GM19240 (cell line): Measurements from ENCODE around the gene C1orf174.
A peak's percentile ranks its signal among the peaks of the same experiment; 100 is the strongest.

ENCODE experiments used
- DNase-seq: peaks from one replicate; pipeline ENCODE4 v3.0.0; 2011; ENCODE audit warnings: low spot score; ENCODE audit not compliant: insufficient read length

The C1orf174 gene

DNA sequence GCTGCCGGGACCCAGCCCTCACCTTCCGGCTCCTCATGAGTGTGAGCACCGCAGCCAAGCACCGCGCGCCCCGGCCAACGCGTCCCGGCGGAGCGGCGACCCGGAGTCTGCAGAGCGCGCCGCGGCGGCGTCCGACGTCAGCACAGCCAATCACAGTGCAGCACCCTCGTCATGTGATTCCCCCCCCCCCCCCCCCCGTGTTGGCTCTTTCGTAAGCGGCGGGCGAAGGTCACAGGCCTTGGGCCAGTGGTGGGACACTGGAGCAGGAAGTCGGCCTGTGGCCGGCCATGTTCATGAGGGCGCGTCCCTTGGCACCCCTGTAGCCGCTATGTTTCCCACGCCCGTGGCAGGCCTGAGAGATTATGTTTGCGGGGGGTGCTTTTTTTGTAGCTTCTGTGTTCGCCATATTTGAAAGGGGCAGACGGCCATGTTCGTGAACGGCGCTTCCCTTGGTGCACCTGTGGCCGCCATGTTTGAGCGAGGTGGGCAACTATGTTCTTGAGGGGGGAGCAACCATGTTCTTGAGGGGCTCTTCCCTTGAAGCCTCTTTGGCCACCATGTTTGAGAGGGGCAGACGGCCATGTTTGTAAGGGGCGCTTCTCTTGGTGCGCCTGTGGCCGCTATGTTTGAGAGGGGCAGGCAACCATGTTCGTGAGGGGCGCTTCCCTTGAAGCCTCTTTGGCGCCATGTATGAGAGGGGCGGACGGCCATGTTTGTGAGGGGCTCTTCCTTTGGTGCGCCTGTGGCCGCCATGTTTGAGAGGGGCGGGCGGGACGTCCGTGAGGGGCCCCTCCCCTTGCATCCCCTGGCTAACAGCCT, at the start of gene C1orf174:
TSS of gene C1orf174 (minus strand) at position 123 of the 819 bp plus-strand sequence. CDS start at position 37, 86 bp downstream.
- DNase-seq: peak; percentile 81

DNA sequence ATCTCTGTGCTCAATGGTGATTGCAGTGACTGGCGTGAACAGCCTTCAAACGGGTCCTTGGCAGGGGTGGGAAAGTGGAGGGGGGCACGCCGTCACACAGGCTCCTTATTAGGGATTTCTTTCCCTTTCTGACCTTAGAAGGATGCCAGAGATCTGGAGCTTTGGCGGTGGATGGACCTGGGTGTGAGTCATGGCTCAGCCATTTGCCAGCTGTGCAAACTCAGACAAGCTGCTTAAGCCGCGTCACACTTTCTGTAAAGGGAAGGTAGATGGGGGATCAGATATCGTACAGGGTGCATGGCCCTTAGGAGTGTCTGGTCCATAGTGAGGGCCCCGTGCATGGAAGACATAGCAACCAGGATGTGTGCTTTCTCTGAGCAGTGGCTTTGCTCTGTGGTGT, 48.3 kb upstream of the C1orf174 start:
- DNase-seq: no peak

GRCh38 chr1:3945916-3946840, 46.1 kb upstream of the C1orf174 start:
- DNase-seq: no peak

DNA sequence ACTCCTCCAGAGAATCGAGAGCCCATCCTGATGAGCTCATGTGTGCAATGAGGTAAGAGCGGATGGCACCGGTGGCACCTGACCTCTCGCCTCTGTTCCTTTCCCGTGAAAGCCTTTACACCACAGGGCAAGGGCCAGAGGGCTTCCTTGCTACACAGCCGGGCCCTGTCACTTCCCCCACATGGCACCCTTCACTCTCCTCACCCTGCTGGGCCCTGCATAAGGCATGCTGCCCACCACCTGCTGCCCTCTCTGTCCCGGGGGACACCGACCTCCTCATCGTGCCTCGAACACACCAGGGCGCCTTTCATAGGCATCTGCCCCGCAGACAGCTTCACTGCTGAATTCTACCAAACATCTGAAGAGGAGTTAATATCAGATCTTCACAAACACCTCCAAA, 45.1 kb upstream of the C1orf174 start:
- DNase-seq: no peak

- DNase-seq: no peak
Observed at GRCh38 chr1:3944578-3945125, 44.6 kb upstream of the C1orf174 start.

DNA sequence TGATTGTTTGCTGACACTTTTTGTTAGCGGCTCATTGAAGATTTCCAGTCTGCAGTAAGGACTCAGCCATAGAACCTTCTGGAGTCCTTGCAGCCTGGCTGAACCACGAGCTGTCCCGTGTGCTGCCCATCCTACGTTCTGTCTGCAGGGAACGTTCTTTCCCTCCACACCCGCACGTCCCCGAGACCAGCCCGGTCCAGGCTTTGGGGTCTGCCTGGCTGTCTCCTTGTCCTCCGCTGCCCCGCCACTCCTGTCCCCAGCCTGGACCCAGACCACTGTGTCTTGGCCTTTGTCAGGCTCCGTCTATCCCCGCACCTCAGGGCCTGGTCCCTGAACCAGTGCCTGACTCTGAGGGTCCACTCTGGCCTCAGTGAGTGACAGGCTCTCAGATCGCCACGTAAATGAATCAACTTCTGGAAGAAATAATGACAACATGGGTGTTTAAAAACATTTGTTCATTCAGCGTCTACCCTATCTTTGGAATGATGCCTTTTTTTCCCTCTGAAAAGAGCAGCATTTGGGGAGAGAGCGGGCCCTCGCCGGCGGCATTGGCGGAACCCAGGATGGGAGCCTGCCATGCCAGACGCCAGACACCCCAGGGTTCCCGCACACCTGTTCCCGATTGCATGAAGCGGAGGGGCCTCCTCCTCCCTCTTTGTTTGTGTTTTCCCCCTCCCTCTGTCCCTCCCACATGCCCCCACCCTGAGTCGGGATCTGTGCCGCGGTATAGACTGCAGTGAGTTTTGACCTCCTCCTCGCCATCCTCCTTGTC, 43.9 kb upstream of the C1orf174 start:
- DNase-seq: no peak

DNA sequence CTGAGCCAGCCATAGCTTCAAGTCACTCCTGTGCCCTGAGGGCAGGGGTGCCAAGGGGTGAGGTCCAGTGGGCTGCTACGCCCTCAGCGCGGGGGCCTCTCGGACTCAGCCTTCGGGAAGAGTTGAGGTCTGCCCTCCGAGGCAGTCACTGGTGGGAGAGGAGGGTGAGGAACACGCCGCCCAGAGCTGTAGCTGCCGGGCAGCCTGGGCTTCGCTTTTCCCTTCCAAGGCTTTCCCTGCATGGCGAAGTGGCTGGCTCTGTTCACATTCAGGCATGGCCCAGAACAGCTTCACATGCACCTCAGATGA, 43.0 kb upstream of the C1orf174 start:
- DNase-seq: no peak

- no peak for DNase-seq
Observed at GRCh38 chr1:3942416-3943122, 42.5 kb upstream of the C1orf174 start.

GRCh38 chr1:3940754-3941345, 40.8 kb upstream of the C1orf174 start:
- DNase-seq: no peak

- no peak for DNase-seq
Observed at GRCh38 chr1:3940081-3940753, 40.1 kb upstream of the C1orf174 start.

DNA sequence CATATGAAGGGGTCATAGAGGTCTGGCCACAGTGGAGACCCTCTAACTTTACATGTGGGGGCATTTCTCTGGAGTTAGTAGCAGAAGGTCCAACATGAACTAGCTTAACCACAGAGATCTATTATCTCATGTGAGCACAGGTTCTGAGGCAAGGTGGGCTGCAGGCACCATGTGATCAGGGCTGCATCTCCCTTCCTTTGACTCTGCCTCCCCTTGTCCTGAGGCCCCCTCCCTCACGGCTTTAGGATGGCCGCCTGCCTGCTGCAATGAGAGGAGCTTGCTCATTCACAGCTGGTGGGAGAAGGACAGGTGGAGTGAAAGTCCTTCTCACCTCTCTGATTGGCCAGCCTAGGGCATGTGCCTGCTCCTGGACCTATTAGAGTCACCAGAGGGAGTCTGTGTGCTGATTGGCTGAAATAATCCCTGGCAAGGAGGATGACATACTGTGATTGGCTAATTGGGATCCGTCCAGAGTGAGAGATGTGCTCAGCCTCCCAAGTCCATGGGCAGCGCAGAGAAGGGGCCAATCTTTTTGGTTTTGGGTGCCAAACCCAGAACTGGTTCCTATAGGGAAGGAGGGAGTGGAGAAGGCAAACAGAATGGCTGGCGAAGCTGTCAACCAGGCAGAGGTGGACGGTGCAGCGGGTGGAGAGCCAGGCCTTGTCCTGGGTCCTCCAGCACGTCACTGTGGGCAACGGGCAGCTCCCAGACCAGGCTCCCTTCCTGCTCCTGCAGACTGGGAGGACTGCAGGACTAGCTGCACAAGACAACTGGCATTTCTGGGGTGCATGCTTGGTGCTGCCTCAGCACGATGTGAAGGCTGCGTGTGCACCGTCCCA, 39.4 kb upstream of the C1orf174 start:
- no peak for DNase-seq

GRCh38 chr1:3932156-3932919, 32.3 kb upstream of the C1orf174 start:
- no peak for DNase-seq

- DNase-seq: no peak
Observed at GRCh38 chr1:3931007-3931912, 31.2 kb upstream of the C1orf174 start.

GRCh38 chr1:3930301-3931006, 30.4 kb upstream of the C1orf174 start:
- DNase-seq: no peak

DNA sequence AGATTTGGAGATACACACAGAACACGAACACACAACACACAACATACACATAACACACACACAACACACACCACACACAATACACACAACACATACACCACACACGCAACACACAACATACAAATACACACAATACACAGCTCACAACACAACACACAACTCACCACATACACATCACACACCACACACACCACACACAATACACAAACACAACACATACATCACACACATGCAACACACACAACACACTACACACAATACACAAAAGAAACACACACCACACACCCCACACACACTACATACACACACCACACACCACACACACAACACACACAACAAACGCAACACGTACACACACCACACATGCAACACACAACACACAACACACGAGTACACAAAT, 29.1 kb upstream of the C1orf174 start:
- DNase-seq: no peak

DNA sequence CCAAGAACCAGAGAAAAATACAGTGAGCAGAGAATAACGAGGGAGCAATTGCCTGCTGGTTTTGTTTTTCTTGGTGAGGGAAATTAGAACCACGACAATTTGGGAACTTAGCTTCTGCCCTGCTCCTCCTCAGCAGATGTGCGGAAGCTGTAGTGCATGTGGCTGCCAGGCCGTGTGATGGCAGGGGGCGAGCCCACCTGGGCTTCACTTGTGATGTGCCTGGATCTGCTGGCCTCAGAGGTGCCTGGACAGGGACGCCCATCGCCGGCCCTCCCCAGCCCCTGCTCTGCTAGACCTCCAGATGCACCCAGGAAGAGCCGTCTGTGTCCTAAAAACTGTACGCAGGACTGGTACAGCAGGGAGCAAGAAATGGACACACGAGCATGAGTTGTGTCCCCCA, 28.5 kb upstream of the C1orf174 start:
- no peak for DNase-seq

GRCh38 chr1:3926956-3927355, 26.9 kb upstream of the C1orf174 start:
- DNase-seq: no peak
